CD4-positive, alpha-beta T cell (primary cell): ENCODE results near the gene CRIM1. TPM values are rescaled to one million over a fixed set of nuclear protein-coding genes. Genes with fewer than 3 reads are reported as not detected.

Experiments
- ATAC-seq: fragments of 200-7000 bp; cut with Tn5 transposase; one replicate; pipeline ENCODE4 v1.10.0; 2022; ENCODE audit warnings: mild to moderate bottlenecking; ENCODE audit not compliant: poor library complexity
- CTCF ChIA-PET: fragments of 350-600 bp; sonication (Branson Sonifier 250); formaldehyde crosslinking; loops from one replicate; lab custom pipeline; 2021; ENCODE audit warnings: antibody characterized with exemption, inconsistent platforms; lab: Charles Lee
- POLR2A ChIA-PET: fragments of 350-600 bp; sonication (Branson Sonifier 250); formaldehyde crosslinking; loops from one replicate; lab custom pipeline; 2021; ENCODE audit warnings: antibody characterized with exemption, inconsistent platforms; lab: Charles Lee
- DNase-seq, 14 experiments: peaks; one replicate each; pipeline ENCODE4 v3.0.0-alpha.2; 2013 to 2020; ENCODE audit warnings: mixed read lengths in 2 of 14
- H3K27ac ChIP-seq, 2 donors: one replicate each; pipeline versions ENCODE4 v1.5.1 to v1.7.0; 2013; ENCODE audit warnings: low read length in 2 of 2, low read depth in 1 of 2, mild to moderate bottlenecking in 1 of 2
- H3K27me3 ChIP-seq, 2 experiments: 1 replicate in 1 of 2; 2 replicates in 1 of 2; pipeline versions ENCODE4 v1.6.1 to v1.7.0; 2013; ENCODE audit warnings: low read length in 2 of 2, control low read depth in 1 of 2, mild to moderate bottlenecking in 1 of 2, moderate library complexity in 1 of 2; ENCODE audit not compliant: insufficient read depth in 2 of 2, control insufficient read depth in 1 of 2
- H3K36me3 ChIP-seq: one replicate; pipeline ENCODE4 v1.6.1; 2013; ENCODE audit warnings: low read length, control low read depth; ENCODE audit not compliant: insufficient read depth
- H3K4me1 ChIP-seq: one replicate; pipeline ENCODE4 v1.6.1; 2013; ENCODE audit warnings: low read length, control low read depth; ENCODE audit not compliant: insufficient read depth
- H3K4me3 ChIP-seq: one replicate; pipeline ENCODE4 v1.5.1; 2013; ENCODE audit warnings: mild to moderate bottlenecking, low read length, moderate library complexity
- H3K9me3 ChIP-seq, 2 experiments: 1 replicate in 1 of 2; 2 replicates in 1 of 2; pipeline versions ENCODE4 v1.6.1 to v1.7.0; 2013; ENCODE audit warnings: low read length in 2 of 2, mild to moderate bottlenecking in 2 of 2, control low read depth in 1 of 2, moderate library complexity in 1 of 2; ENCODE audit not compliant: control insufficient read depth in 1 of 2, insufficient read depth in 1 of 2
- H3K27ac Mint-ChIP-seq: one replicate; pipeline ENCODE4 v1.8.0; 2020; ENCODE audit warnings: mixed read lengths
- H3K27me3 Mint-ChIP-seq: one replicate; pipeline ENCODE4 v1.8.0; 2021; ENCODE audit warnings: mixed read lengths
- H3K36me3 Mint-ChIP-seq: one replicate; pipeline ENCODE4 v1.8.0; 2021; ENCODE audit warnings: low read depth, mixed read lengths
- H3K4me1 Mint-ChIP-seq: one replicate; pipeline ENCODE4 v1.8.0; 2021; ENCODE audit warnings: low read depth, mixed read lengths
- H3K4me3 Mint-ChIP-seq: one replicate; pipeline ENCODE4 v1.8.0; 2020; ENCODE audit warnings: mild to moderate bottlenecking, mixed read lengths
- H3K9me3 Mint-ChIP-seq: one replicate; pipeline ENCODE4 v1.8.0; 2020; ENCODE audit warnings: mixed read lengths
- intact Hi-C, 2 experiments: fragments of 100-400 bp; cut with DNase I in 1 of 2; cut with micrococcal nuclease in 1 of 2; formaldehyde crosslinking; loops; one replicate each; pipeline versions ENCODE4 v1.15.1 to v1.9.0; 2023 to 2025; cut with DNase I, micrococcal nuclease
- total RNA-seq, 174 experiments: library from RNA in 2 of 174; stranded (reverse) in 2 of 174; gene quantifications; one replicate each; pipeline ENCODE4 v1.2.3 and lab custom pipeline; 2021 to 2026
- TF ChIP-seq, protein P1 (sequence below): fragments of 200-600 bp; IDR thresholded peaks from one replicate; pipeline ENCODE4 v1.8.0; 2022; ENCODE audit warnings: antibody characterized with exemption, mild to moderate bottlenecking

Gene CRIM1
- total RNA-seq, 2 experiments from 2014 or later, result 1.1 to 1.7 TPM

DNA sequence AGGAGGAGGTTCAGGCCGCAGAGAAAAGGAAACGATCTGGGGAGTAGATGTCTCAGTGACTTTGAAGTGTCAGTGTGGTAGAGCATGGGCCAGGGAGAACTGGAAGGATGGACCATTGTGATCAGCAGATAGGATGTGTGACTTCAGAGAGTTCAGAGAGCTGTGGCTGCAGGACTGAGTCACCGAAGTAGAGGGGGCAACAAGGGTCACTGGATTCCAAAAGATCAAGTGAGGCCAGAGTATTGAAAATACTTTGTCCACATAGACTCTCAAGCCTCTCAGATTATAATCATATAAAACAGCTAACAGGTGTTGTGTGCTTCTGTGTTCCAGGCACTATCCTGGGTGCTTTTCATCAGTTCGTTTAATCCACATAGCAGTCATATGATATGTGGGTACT lies 99.4 kb downstream of the CRIM1 start:
- H3K27ac Mint-ChIP-seq, result no peak overlapping the region
- no peak overlapping the region for H3K4me3 Mint-ChIP-seq
- H3K27me3 Mint-ChIP-seq, result no peaks in the 10 kb centered on the region
- ATAC-seq, result no peak
- no peaks in the 10 kb centered on the region for H3K4me1 Mint-ChIP-seq
- DNase-seq, result no peak
- Histone ChIP-seq H3K9me3 (no peaks in the 10 kb centered on the region), H3K36me3 (no peaks in the 10 kb centered on the region), H3K27ac (no peak overlapping the region), H3K4me3 (no peak overlapping the region), H3K4me1 (no peaks in the 10 kb centered on the region), H3K27me3 (no peaks in the 10 kb centered on the region)
- ChIA-PET POLR2A (no interaction called here), CTCF (no interaction called here)
- TF ChIP-seq, protein P1, sequence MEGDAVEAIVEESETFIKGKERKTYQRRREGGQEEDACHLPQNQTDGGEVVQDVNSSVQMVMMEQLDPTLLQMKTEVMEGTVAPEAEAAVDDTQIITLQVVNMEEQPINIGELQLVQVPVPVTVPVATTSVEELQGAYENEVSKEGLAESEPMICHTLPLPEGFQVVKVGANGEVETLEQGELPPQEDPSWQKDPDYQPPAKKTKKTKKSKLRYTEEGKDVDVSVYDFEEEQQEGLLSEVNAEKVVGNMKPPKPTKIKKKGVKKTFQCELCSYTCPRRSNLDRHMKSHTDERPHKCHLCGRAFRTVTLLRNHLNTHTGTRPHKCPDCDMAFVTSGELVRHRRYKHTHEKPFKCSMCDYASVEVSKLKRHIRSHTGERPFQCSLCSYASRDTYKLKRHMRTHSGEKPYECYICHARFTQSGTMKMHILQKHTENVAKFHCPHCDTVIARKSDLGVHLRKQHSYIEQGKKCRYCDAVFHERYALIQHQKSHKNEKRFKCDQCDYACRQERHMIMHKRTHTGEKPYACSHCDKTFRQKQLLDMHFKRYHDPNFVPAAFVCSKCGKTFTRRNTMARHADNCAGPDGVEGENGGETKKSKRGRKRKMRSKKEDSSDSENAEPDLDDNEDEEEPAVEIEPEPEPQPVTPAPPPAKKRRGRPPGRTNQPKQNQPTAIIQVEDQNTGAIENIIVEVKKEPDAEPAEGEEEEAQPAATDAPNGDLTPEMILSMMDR, result no peak
- H3K36me3 Mint-ChIP-seq, result no peaks in the 10 kb centered on the region
- no peaks in the 10 kb centered on the region for H3K9me3 Mint-ChIP-seq
- intact Hi-C loops, result no loop called here

DNA sequence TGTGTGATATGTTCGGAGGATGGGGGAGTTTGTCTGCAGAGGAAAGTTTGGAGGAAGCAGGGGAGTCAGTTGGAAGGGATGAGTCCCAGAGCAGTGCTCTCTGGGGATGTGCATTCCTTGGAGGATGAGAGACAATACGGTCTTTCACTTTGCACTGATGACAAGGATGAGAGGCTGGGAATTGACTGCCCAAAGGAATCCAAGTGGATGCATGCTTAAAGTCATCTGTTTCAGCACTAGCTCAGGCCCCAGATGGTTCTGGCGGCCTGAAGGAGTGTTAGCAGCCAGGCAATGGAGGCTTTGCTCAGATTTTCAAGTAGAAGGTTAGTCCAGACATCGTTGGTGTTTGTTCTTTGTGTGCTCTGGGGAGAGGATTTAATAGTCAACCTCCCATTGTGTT lies 100.2 kb downstream of the CRIM1 start:
- Mint-ChIP-seq H3K27ac (no peak overlapping the region), H3K36me3 (no peaks in the 10 kb centered on the region)
- CTCF ChIA-PET, result no interaction called here

GRCh38 chr2:36456227-36457175 lies 100.9 kb downstream of the CRIM1 start:
- H3K27me3 ChIP-seq, result no peaks in the 10 kb centered on the region
- H3K36me3 ChIP-seq, result no peaks in the 10 kb centered on the region
- H3K27ac ChIP-seq, result no peak overlapping the region
- ATAC-seq, result no peak
- TF ChIP-seq, protein P1, result no peak
- Mint-ChIP-seq H3K27me3 (no peaks in the 10 kb centered on the region), H3K4me1 (no peaks in the 10 kb centered on the region), H3K4me3 (no peak overlapping the region), H3K36me3 (no peaks in the 10 kb centered on the region), H3K27ac (no peak overlapping the region), H3K9me3 (no peaks in the 10 kb centered on the region)
- CTCF ChIA-PET, result no interaction called here
- H3K4me1 ChIP-seq, result peaks cover 6% of the 10 kb centered on the region
- peak in 2 of 14 experiments; percentile 46 to 54 for DNase-seq
- no peak overlapping the region for H3K4me3 ChIP-seq
- POLR2A ChIA-PET, result no interaction called here
- no peaks in the 10 kb centered on the region for H3K9me3 ChIP-seq
- intact Hi-C loops, result no loop called here

More for the DNA sequence above, 100.2 kb downstream of the CRIM1 start:
- DNase-seq, result no peak
- ATAC-seq, result no peak
- no peaks in the 10 kb centered on the region for H3K36me3 ChIP-seq
- no peaks in the 10 kb centered on the region for H3K9me3 ChIP-seq
- TF ChIP-seq, protein P1, result no peak
- peaks cover 2% of the 10 kb centered on the region for H3K4me1 ChIP-seq
- no peak overlapping the region for H3K4me3 ChIP-seq
- Mint-ChIP-seq H3K4me3 (no peak overlapping the region), H3K4me1 (no peaks in the 10 kb centered on the region), H3K27me3 (no peaks in the 10 kb centered on the region), H3K9me3 (no peaks in the 10 kb centered on the region)
- H3K27me3 ChIP-seq, result no peaks in the 10 kb centered on the region
- POLR2A ChIA-PET, result no interaction called here
- intact Hi-C loops, result no loop called here
- no peak overlapping the region for H3K27ac ChIP-seq
